GM19239 (cell line): ENCODE results near the gene GET4.

Experiments
- DNase-seq: peaks from one replicate; pipeline ENCODE4 v3.0.0; 2011; ENCODE audit warnings: low spot score; ENCODE audit not compliant: insufficient read length
- FAIRE-seq: peaks from 2 replicates; lab custom pipeline; 2011; peaks lifted over from hg19 to GRCh38; lab: Jason Lieb, UNC

Gene GET4

GRCh38 chr7:896346-897075 lies 20.2 kb downstream of the GET4 start:
- DNase-seq (no peak), FAIRE-seq (no peak)

- no peak for FAIRE-seq
- no peak for DNase-seq
Measured at GRCh38 chr7:897086-897485, 20.7 kb downstream of the GET4 start.

GRCh38 chr7:897771-898376 lies 21.5 kb downstream of the GET4 start:
- DNase-seq = no peak
- FAIRE-seq = no peak

- DNase-seq (no peak), FAIRE-seq (no peak)
Measured at GRCh38 chr7:898460-898854, 22.1 kb downstream of the GET4 start.

- FAIRE-seq (no peak), DNase-seq (no peak)
Measured at GRCh38 chr7:898855-899681, 22.7 kb downstream of the GET4 start.

GRCh38 chr7:899806-900205 lies 23.5 kb downstream of the GET4 start:
- no peak for DNase-seq
- no peak for FAIRE-seq

- FAIRE-seq (no peak), DNase-seq (no peak)
Measured at GRCh38 chr7:900331-901040, 24.1 kb downstream of the GET4 start.

- FAIRE-seq (no peak), DNase-seq (no peak)
Measured at GRCh38 chr7:901041-901387, 24.7 kb downstream of the GET4 start.

- FAIRE-seq (no peak), DNase-seq (peak; percentile 89)
Measured at GRCh38 chr7:901388-902154, 25.2 kb downstream of the GET4 start.

- no peak for FAIRE-seq
Measured at GRCh38 chr7:902996-903395, 26.6 kb downstream of the GET4 start.

GRCh38 chr7:903921-904755 lies 27.8 kb downstream of the GET4 start:
- no peak for DNase-seq
- no peak for FAIRE-seq

More at GRCh38 chr7:902996-903395, 26.6 kb downstream of the GET4 start:
- DNase-seq = no peak

GRCh38 chr7:904847-905246 lies 28.5 kb downstream of the GET4 start:
- no peak for FAIRE-seq
- no peak for DNase-seq

GRCh38 chr7:906776-907157 lies 30.4 kb downstream of the GET4 start:
- FAIRE-seq = no peak
- no peak for DNase-seq

GRCh38 chr7:907158-907980 lies 31.0 kb downstream of the GET4 start:
- DNase-seq (no peak), FAIRE-seq (no peak)

GRCh38 chr7:908159-908581 lies 31.8 kb downstream of the GET4 start:
- DNase-seq (no peak), FAIRE-seq (no peak)

- DNase-seq = peak; percentile 86
- FAIRE-seq = peak; percentile 69
Measured at GRCh38 chr7:908591-909357, 32.4 kb downstream of the GET4 start.
